Activated T-helper 1 cell treated with anti-CD3 and anti-CD28 coated beads, Interleukin-12 subunit alpha, Interleukin-12 subunit beta, Interleukin-2, Interleukin-4 antibody, amounts not matched to agents 30 ng/mL and 10 ng/mL and 1 ng/mL, durations not matched to agents 14 hours and 24 hours and 36 hours (primary cell): ENCODE measurements around the gene PSAPL1. TPM values are rescaled to one million over a fixed set of nuclear protein-coding genes. Genes with fewer than 3 reads are reported as not detected.

Experiments used
- DNase-seq: peaks from one replicate; pipeline ENCODE4 v3.0.0; 2021; ENCODE audit warnings: low spot score
- H3K27ac Mint-ChIP-seq: one replicate; pipeline ENCODE4 v1.8.0; 2021; ENCODE audit warnings: mild to moderate bottlenecking, mixed read lengths
- H3K27me3 Mint-ChIP-seq: one replicate; pipeline ENCODE4 v1.8.0; 2022; ENCODE audit warnings: mild to moderate bottlenecking, moderate library complexity, mixed read lengths; ENCODE audit not compliant: insufficient read depth
- H3K36me3 Mint-ChIP-seq: one replicate; pipeline ENCODE4 v1.8.0; 2021; ENCODE audit warnings: low read depth, mixed read lengths
- H3K4me1 Mint-ChIP-seq: one replicate; pipeline ENCODE4 v1.8.0; 2021; ENCODE audit warnings: low read depth, mixed read lengths
- H3K4me3 Mint-ChIP-seq: one replicate; pipeline ENCODE4 v1.8.0; 2021; ENCODE audit warnings: mild to moderate bottlenecking, moderate library complexity, mixed read lengths
- H3K9me3 Mint-ChIP-seq: one replicate; pipeline ENCODE4 v1.8.0; 2021; ENCODE audit warnings: mixed read lengths
- intact Hi-C: fragments of 100-400 bp; cut with micrococcal nuclease; formaldehyde crosslinking; loops from one replicate; pipeline ENCODE4 v1.15.1; 2024
- total RNA-seq: library from RNA; stranded (reverse); gene quantifications from 2 replicates; pipeline ENCODE4 v1.2.3, GENCODE V29; 2022

The PSAPL1 gene
- total RNA-seq, 1 donor from 2014 or later: not detected

- H3K4me1 Mint-ChIP-seq: no peaks in the 10 kb centered on the region
- no peaks in the 10 kb centered on the region for H3K9me3 Mint-ChIP-seq
- H3K27ac Mint-ChIP-seq: no peak overlapping the region
- H3K27me3 Mint-ChIP-seq: no peaks in the 10 kb centered on the region
- no peak overlapping the region for H3K4me3 Mint-ChIP-seq
- no peak for DNase-seq
- intact Hi-C loops: no loop called here
- no peaks in the 10 kb centered on the region for H3K36me3 Mint-ChIP-seq
Observed at GRCh38 chr4:7425591-7426468, 8.9 kb downstream of the PSAPL1 start.

GRCh38 chr4:7425124-7425523 lies 9.6 kb downstream of the PSAPL1 start:
- no peak for DNase-seq

GRCh38 chr4:7424553-7425111 lies 10.1 kb downstream of the PSAPL1 start:
- Mint-ChIP-seq H3K27ac (no peak overlapping the region), H3K27me3 (no peaks in the 10 kb centered on the region), H3K4me3 (no peak overlapping the region), H3K36me3 (no peaks in the 10 kb centered on the region), H3K4me1 (no peaks in the 10 kb centered on the region), H3K9me3 (no peaks in the 10 kb centered on the region)
- intact Hi-C loops: no loop called here
- no peak for DNase-seq

More at GRCh38 chr4:7425124-7425523, 9.6 kb downstream of the PSAPL1 start:
- Mint-ChIP-seq H3K36me3 (no peaks in the 10 kb centered on the region), H3K27ac (no peak overlapping the region), H3K4me1 (no peaks in the 10 kb centered on the region), H3K4me3 (no peak overlapping the region), H3K9me3 (no peaks in the 10 kb centered on the region), H3K27me3 (no peaks in the 10 kb centered on the region)
- intact Hi-C loops: no loop called here

GRCh38 chr4:7423801-7424552 lies 10.8 kb downstream of the PSAPL1 start:
- H3K27ac Mint-ChIP-seq: no peak overlapping the region

GRCh38 chr4:7423391-7423790 lies 11.3 kb downstream of the PSAPL1 start:
- DNase-seq: no peak
- H3K27me3 Mint-ChIP-seq: peaks cover 2% of the 10 kb centered on the region

More at GRCh38 chr4:7423801-7424552, 10.8 kb downstream of the PSAPL1 start:
- Mint-ChIP-seq H3K27me3 (no peaks in the 10 kb centered on the region), H3K4me1 (no peaks in the 10 kb centered on the region), H3K36me3 (no peaks in the 10 kb centered on the region), H3K4me3 (no peak overlapping the region), H3K9me3 (no peaks in the 10 kb centered on the region)
- intact Hi-C loops: no loop called here
- no peak for DNase-seq

GRCh38 chr4:7422898-7423180 lies 11.9 kb downstream of the PSAPL1 start:
- no peak overlapping the region for H3K27ac Mint-ChIP-seq
- peaks cover 2% of the 10 kb centered on the region for H3K27me3 Mint-ChIP-seq

More at GRCh38 chr4:7423391-7423790, 11.3 kb downstream of the PSAPL1 start:
- Mint-ChIP-seq H3K4me1 (no peaks in the 10 kb centered on the region), H3K36me3 (no peaks in the 10 kb centered on the region), H3K27ac (no peak overlapping the region), H3K9me3 (peaks cover under 1% of the 10 kb centered on the region), H3K4me3 (no peak overlapping the region)
- intact Hi-C loops: no loop called here

GRCh38 chr4:7422151-7422897 lies 12.4 kb downstream of the PSAPL1 start:
- Mint-ChIP-seq H3K27ac (no peak overlapping the region), H3K4me1 (no peaks in the 10 kb centered on the region), H3K9me3 (peaks cover 6% of the 10 kb centered on the region), H3K27me3 (peaks cover 2% of the 10 kb centered on the region), H3K36me3 (no peaks in the 10 kb centered on the region), H3K4me3 (no peak overlapping the region)
- intact Hi-C loops: no loop called here
- no peak for DNase-seq

More at GRCh38 chr4:7422898-7423180, 11.9 kb downstream of the PSAPL1 start:
- Mint-ChIP-seq H3K4me3 (no peak overlapping the region), H3K36me3 (no peaks in the 10 kb centered on the region), H3K4me1 (no peaks in the 10 kb centered on the region), H3K9me3 (peaks cover 6% of the 10 kb centered on the region)
- DNase-seq: no peak
- intact Hi-C loops: no loop called here

GRCh38 chr4:7421356-7422150 lies 13.2 kb downstream of the PSAPL1 start:
- intact Hi-C loops: no loop called here
- H3K27ac Mint-ChIP-seq: no peak overlapping the region
- no peaks in the 10 kb centered on the region for H3K4me1 Mint-ChIP-seq
- peaks cover 2% of the 10 kb centered on the region for H3K27me3 Mint-ChIP-seq
- DNase-seq: no peak
- no peak overlapping the region for H3K4me3 Mint-ChIP-seq
- peaks cover 12% of the 10 kb centered on the region for H3K9me3 Mint-ChIP-seq
- no peaks in the 10 kb centered on the region for H3K36me3 Mint-ChIP-seq

GRCh38 chr4:7420661-7421040 lies 14.1 kb downstream of the PSAPL1 start:
- no peak overlapping the region for H3K27ac Mint-ChIP-seq
- H3K27me3 Mint-ChIP-seq: peaks cover 2% of the 10 kb centered on the region
- peaks cover 16% of the 10 kb centered on the region for H3K9me3 Mint-ChIP-seq
- no peaks in the 10 kb centered on the region for H3K36me3 Mint-ChIP-seq
- no peak for DNase-seq
- intact Hi-C loops: no loop called here
- H3K4me3 Mint-ChIP-seq: no peak overlapping the region
- no peaks in the 10 kb centered on the region for H3K4me1 Mint-ChIP-seq

GRCh38 chr4:7419961-7420660 lies 14.6 kb downstream of the PSAPL1 start:
- Mint-ChIP-seq H3K4me1 (no peaks in the 10 kb centered on the region), H3K36me3 (no peaks in the 10 kb centered on the region), H3K9me3 (peaks cover 18% of the 10 kb centered on the region), H3K27ac (no peak overlapping the region), H3K4me3 (no peak overlapping the region), H3K27me3 (peaks cover 2% of the 10 kb centered on the region)
- intact Hi-C loops: no loop called here
- no peak for DNase-seq

- H3K27me3 Mint-ChIP-seq: peaks cover 2% of the 10 kb centered on the region
- no peak overlapping the region for H3K27ac Mint-ChIP-seq
- no peak overlapping the region for H3K4me3 Mint-ChIP-seq
- intact Hi-C loops: no loop called here
- no peaks in the 10 kb centered on the region for H3K36me3 Mint-ChIP-seq
- no peaks in the 10 kb centered on the region for H3K4me1 Mint-ChIP-seq
- peaks cover 18% of the 10 kb centered on the region for H3K9me3 Mint-ChIP-seq
- DNase-seq: no peak
Observed at GRCh38 chr4:7418131-7418943, 16.4 kb downstream of the PSAPL1 start.
